Astrocyte (in vitro differentiated cells and primary cell): ENCODE results near the gene KCTD19.

Experiments used
- EZH2 ChIP-seq: IDR thresholded peaks from 2 replicates; pipeline ENCODE4 v1.6.1; 2012; ENCODE audit warnings: mild to moderate bottlenecking, low read length, inconsistent platforms; ENCODE audit not compliant: insufficient read depth
- TF ChIP-seq, protein P1 (sequence below): IDR thresholded peaks from 2 replicates; pipeline ENCODE4 v1.5.1; 2011; ENCODE audit warnings: low read depth, mild to moderate bottlenecking, inconsistent platforms, low read length, moderate library complexity; ENCODE audit not compliant: insufficient read depth

DNA sequence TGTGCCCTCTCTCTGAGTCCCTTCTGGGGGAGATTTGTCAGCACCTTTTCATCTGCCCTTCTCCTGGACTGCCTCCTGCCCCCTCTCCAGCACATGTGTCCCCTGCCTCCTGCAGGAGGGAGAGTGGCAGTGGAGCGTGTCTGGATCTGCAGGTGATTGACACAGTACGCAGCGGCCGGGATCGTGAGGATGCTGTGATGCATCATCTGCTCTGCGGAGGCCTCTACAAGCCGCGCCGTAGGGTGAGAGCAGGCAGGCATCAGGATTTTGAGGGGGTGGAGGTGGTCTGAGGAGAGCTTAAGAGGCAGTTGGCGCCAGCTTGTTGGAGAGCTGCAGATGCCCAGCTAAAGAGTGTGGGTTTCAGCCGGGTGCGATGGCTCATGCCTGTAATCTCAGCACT lies 66.8 kb downstream of the KCTD19 start:
- TF ChIP-seq, protein P1, sequence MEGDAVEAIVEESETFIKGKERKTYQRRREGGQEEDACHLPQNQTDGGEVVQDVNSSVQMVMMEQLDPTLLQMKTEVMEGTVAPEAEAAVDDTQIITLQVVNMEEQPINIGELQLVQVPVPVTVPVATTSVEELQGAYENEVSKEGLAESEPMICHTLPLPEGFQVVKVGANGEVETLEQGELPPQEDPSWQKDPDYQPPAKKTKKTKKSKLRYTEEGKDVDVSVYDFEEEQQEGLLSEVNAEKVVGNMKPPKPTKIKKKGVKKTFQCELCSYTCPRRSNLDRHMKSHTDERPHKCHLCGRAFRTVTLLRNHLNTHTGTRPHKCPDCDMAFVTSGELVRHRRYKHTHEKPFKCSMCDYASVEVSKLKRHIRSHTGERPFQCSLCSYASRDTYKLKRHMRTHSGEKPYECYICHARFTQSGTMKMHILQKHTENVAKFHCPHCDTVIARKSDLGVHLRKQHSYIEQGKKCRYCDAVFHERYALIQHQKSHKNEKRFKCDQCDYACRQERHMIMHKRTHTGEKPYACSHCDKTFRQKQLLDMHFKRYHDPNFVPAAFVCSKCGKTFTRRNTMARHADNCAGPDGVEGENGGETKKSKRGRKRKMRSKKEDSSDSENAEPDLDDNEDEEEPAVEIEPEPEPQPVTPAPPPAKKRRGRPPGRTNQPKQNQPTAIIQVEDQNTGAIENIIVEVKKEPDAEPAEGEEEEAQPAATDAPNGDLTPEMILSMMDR, result no peak
- no peak for TF ChIP-seq EZH2
